HFF-Myc (cell line): ENCODE results near the gene DLG2.

Experiments used
- DNase-seq: peaks from one replicate; pipeline ENCODE4 v3.0.0-alpha.2; 2011; ENCODE audit warnings: low read depth; ENCODE audit errors: extremely low read depth
- H3K4me3 ChIP-seq: replicated peaks from 2 replicates; pipeline ENCODE4 v1.5.1; 2011; ENCODE audit warnings: low read depth, mild to moderate bottlenecking, control low read depth, low read length
- CTCF ChIP-seq: IDR thresholded peaks from 2 replicates; pipeline ENCODE4 v1.5.1; 2012; ENCODE audit warnings: mild to moderate bottlenecking, low read depth, low read length, control low read depth; ENCODE audit errors: missing control alignments

The DLG2 gene

GRCh38 chr11:83702796-83703195 is 1924.3 kb downstream of the DLG2 start:
- no peak overlapping the region for H3K4me3 ChIP-seq
- no peak for TF ChIP-seq CTCF
- no peak for DNase-seq

DNA sequence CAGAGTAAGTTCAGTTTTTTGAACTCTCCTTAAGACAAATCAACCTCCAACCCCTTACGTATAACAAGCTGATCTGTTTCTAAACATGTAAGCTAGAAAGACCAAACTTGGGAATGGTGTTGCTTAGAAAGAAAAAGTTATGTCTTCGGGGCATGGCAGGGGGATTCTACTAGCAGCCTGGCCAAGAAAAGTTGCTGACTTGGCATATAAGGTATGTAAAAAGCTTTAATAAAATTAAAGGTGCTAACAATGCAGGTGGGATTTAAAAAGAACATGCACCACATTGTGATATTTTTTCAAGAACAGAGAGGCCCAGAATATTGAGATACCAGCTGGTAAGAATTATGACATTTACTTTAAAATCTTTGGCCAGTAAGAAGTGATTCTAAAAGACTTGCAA is 1929.6 kb downstream of the DLG2 start:
- no peak for DNase-seq
- no peak overlapping the region for H3K4me3 ChIP-seq
- no peak for TF ChIP-seq CTCF

GRCh38 chr11:83695046-83695445 is 1932.1 kb downstream of the DLG2 start:
- no peak overlapping the region for H3K4me3 ChIP-seq
- no peak for DNase-seq
- TF ChIP-seq CTCF = no peak

DNA sequence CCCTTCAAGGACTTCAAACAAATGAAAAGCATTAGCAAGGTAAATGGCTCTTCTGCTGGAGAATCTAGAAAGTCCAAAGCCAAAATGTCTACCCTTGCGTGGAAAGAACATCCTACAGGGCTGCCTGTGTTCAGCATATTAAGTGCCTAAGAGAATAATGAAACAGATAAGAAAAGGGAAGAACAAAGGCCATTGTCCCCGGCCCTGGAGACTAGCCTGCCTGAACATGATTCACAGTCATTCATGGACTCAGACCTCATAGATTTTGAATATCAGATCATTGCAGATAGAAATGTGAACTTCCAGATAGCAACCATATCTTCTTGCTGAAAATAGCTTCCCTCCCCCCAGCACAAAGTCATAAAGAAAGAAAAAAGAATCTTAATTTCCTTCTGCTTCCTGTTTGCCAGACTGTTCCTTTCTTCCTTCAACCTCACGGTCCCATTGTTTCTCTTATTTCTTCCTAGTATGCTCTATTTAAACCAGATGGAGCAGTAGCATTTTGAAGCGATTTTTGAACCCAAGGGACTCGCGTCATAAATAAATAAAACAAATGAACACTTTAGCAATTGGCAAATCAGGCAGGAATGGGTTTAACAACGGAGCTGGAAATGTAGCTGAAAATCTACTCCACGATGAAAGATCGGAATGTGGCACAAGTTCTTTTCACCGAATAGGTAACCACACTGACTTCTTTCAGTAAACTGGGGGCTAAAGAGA is 1932.8 kb downstream of the DLG2 start:
- no peak overlapping the region for H3K4me3 ChIP-seq
- DNase-seq = no peak
- no peak for TF ChIP-seq CTCF

DNA sequence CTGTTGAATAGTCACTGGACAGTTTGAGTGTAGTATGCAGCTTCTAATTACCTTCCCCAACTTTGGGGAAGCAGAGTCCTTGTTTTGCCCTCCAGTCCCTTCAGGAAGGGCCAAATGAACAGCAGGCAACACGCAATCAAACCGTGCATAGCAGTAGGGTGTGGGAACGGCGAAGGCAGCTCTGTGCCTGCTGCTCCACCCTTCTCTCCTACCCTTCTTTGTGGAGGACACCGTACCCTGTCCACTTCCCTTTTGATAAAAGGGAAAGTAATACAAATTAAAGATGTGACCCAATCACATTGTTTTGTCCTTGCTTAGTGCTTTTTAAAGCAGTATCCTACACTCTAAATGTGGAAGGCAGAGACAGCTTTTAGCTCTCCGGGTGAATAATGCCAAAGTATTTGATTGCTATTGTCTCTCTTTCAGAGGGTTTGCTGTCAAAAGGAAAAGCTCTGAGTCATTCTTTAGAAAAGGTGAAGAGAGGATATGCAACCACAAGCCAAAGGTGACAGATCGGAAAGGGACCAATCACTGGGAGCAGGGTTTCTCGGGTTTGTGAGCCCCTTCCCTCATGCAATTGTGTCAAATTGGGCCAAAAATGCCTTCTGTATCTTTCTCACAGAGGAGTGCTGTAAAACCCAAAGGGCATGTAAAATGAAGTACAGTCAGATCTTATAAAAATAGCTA is 1933.7 kb downstream of the DLG2 start:
- no peak overlapping the region for H3K4me3 ChIP-seq
- TF ChIP-seq CTCF = no peak
- no peak for DNase-seq

DNA sequence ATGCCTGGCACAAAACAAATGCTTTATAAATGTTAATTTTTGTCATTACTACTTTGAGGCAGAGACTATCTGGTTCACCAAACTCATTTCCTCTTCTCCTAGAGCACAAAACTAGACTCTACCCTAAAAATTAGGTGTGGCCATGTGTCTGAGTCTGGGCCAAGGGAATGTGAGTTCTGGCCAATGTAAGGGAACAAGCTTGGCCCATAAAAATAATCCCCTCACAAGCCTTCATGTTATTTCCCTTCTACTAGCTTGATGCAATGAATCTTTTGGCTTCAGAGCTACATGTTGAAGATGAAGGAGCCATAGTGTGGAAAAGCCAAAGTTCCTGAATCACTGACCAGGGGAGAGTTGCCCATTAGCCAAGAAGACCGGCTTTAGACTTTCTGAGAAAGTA is 1934.5 kb downstream of the DLG2 start:
- no peak for TF ChIP-seq CTCF
- no peak overlapping the region for H3K4me3 ChIP-seq
- no peak for DNase-seq
